IMR-90 (cell line): ENCODE results near the gene CCDC107. TPM values are rescaled to one million over a fixed set of nuclear protein-coding genes. Genes with fewer than 3 reads are reported as not detected.

ENCODE experiments used
- ATAC-seq: fragments of 200-7000 bp; cut with Tn5 transposase; 2 replicates; pipeline ENCODE4 v1.9.1; 2020; ENCODE audit warnings: low read depth, mild to moderate bottlenecking, moderate library complexity
- BruUV-seq: library from RNA; stranded (reverse); fragments of 400-500 nt; replicated peaks from 2 replicates; lab custom pipeline; 2021; lab: Mats Ljungman, UMichigan
- CTCF ChIA-PET: fragments of 300-600 bp; formaldehyde crosslinking; extraction: SDS; loops from one replicate; lab custom pipeline; 2021; ENCODE audit warnings: antibody characterized with exemption; lab: Yijun Ruan, JAX
- POLR2A ChIA-PET: fragments of 300-600 bp; sonication (Branson Sonifier 250); formaldehyde crosslinking; loops from one replicate; lab custom pipeline; 2022; ENCODE audit warnings: antibody characterized with exemption; ENCODE audit not compliant: unreplicated experiment; lab: Charles Lee
- DNase-seq: peaks from one replicate; pipeline ENCODE4 v3.0.0; 2013
- H2AFZ ChIP-seq: replicated peaks from 2 replicates; pipeline ENCODE3; 2013; ENCODE audit warnings: low read length, mild to moderate bottlenecking; ENCODE audit not compliant: poor library complexity
- H2AK5ac ChIP-seq: 2 replicates; pipeline ENCODE4 v1.6.1; 2013; ENCODE audit warnings: low read depth, low read length, inconsistent platforms
- H2AK9ac ChIP-seq: replicated peaks from 2 replicates; pipeline ENCODE3; 2013; ENCODE audit warnings: mild to moderate bottlenecking, low read depth, low read length, moderate library complexity; ENCODE audit not compliant: poor library complexity
- H2BK120ac ChIP-seq: 2 replicates; pipeline ENCODE4 v1.6.1; 2013; ENCODE audit warnings: low read depth, low read length, inconsistent platforms
- H2BK15ac ChIP-seq: 3 replicates; pipeline ENCODE4 v1.6.1; 2013; ENCODE audit warnings: low read depth, low read length, inconsistent platforms
- H2BK20ac ChIP-seq: 2 replicates; pipeline ENCODE4 v1.6.1; 2013; ENCODE audit warnings: low read depth, mild to moderate bottlenecking, inconsistent platforms, low read length, moderate library complexity
- H2BK5ac ChIP-seq: 2 replicates; pipeline ENCODE4 v1.6.1; 2013; ENCODE audit warnings: mild to moderate bottlenecking, low read depth, low read length, inconsistent platforms; ENCODE audit not compliant: poor library complexity, severe bottlenecking
- H3K14ac ChIP-seq: replicated peaks from 2 replicates; pipeline ENCODE4 v1.6.1; 2013; ENCODE audit warnings: low read depth, low read length, inconsistent platforms
- H3K18ac ChIP-seq: 2 replicates; pipeline ENCODE4 v1.6.1; 2013; ENCODE audit warnings: low read depth, low read length, control low read depth
- H3K23ac ChIP-seq: 2 replicates; pipeline ENCODE4 v1.6.1; 2013; ENCODE audit warnings: low read depth, low read length, inconsistent platforms
- H3K27ac ChIP-seq: 2 replicates; pipeline ENCODE4 v1.5.1; 2013; ENCODE audit warnings: mild to moderate bottlenecking, control low read depth, low read length; ENCODE audit not compliant: insufficient read depth
- H3K27me3 ChIP-seq: 2 replicates; pipeline ENCODE4 v1.6.1; 2013; ENCODE audit warnings: low read length; ENCODE audit not compliant: control insufficient read depth, insufficient read depth
- H3K36me3 ChIP-seq: 2 replicates; pipeline ENCODE4 v1.6.1; 2013; ENCODE audit warnings: low read length, mixed read lengths; ENCODE audit not compliant: control insufficient read depth, insufficient read depth
- H3K4ac ChIP-seq: 2 replicates; pipeline ENCODE4 v1.6.1; 2013; ENCODE audit warnings: low read depth, low read length, inconsistent platforms
- H3K4me1 ChIP-seq: 2 replicates; pipeline ENCODE4 v1.6.1; 2013; ENCODE audit warnings: low read length, mixed read lengths; ENCODE audit not compliant: control insufficient read depth, insufficient read depth
- H3K4me2 ChIP-seq: 2 replicates; pipeline ENCODE4 v1.6.1; 2013; ENCODE audit warnings: low read depth, mild to moderate bottlenecking, control low read depth, low read length, moderate library complexity
- H3K4me3 ChIP-seq: 2 replicates; pipeline ENCODE4 v1.5.1; 2013; ENCODE audit warnings: low read depth, mild to moderate bottlenecking, control low read depth, low read length, moderate library complexity; ENCODE audit not compliant: insufficient read depth
- H3K56ac ChIP-seq: 2 replicates; pipeline ENCODE4 v1.6.1; 2013; ENCODE audit warnings: low read length, inconsistent platforms; ENCODE audit not compliant: insufficient read depth; ENCODE audit errors: extremely low read depth
- H3K79me1 ChIP-seq, 2 experiments: 2 replicates each; pipeline ENCODE4 v1.6.1; 2013; ENCODE audit warnings: low read length in 2 of 2, inconsistent platforms in 1 of 2, low read depth in 1 of 2
- H3K9ac ChIP-seq: 2 replicates; pipeline ENCODE4 v1.6.1; 2013; ENCODE audit warnings: low read depth, low read length, control low read depth
- H3K9me1 ChIP-seq: 2 replicates; pipeline ENCODE4 v1.6.1; 2013; ENCODE audit warnings: low read length, inconsistent platforms; ENCODE audit not compliant: insufficient read depth
- H3K9me3 ChIP-seq: 2 replicates; pipeline ENCODE4 v1.6.1; 2013; ENCODE audit warnings: low read length; ENCODE audit not compliant: control insufficient read depth, insufficient read depth
- H4K20me1 ChIP-seq: 2 replicates; pipeline ENCODE4 v1.6.1; 2013; ENCODE audit warnings: low read length, inconsistent platforms; ENCODE audit not compliant: insufficient read depth
- H4K5ac ChIP-seq: 2 replicates; pipeline ENCODE4 v1.6.1; 2013; ENCODE audit warnings: mild to moderate bottlenecking, low read depth, low read length, control low read depth
- H4K8ac ChIP-seq, 2 experiments: 2 replicates each; pipeline ENCODE4 v1.6.1; 2013; ENCODE audit warnings: low read depth in 2 of 2, low read length in 2 of 2, control low read depth in 1 of 2, inconsistent platforms in 1 of 2
- H4K91ac ChIP-seq: 2 replicates; pipeline ENCODE4 v1.6.1; 2013; ENCODE audit warnings: low read depth, low read length, inconsistent platforms; ENCODE audit not compliant: insufficient read depth
- BHLHE40 ChIP-seq: fragments of 150-350 bp; IDR thresholded peaks from 2 replicates; pipeline ENCODE4 v1.6.1; 2016; ENCODE audit warnings: mild to moderate bottlenecking, low read depth, low read length
- CEBPB ChIP-seq: IDR thresholded peaks from 2 replicates; pipeline ENCODE4 v1.6.1; 2012; ENCODE audit warnings: low read depth, low read length, improper control_type of control experiment
- CHD1 ChIP-seq: IDR thresholded peaks from 2 replicates; pipeline ENCODE4 v1.6.1; 2012; ENCODE audit warnings: low read depth, low read length, improper control_type of control experiment
- ELK1 ChIP-seq: fragments of 150-350 bp; IDR thresholded peaks from 2 replicates; pipeline ENCODE4 v1.6.1; 2016; ENCODE audit warnings: low read depth, mild to moderate bottlenecking, low read length, moderate library complexity, borderline replicate concordance
- FOS ChIP-seq: fragments of 150-350 bp; IDR thresholded peaks from 2 replicates; pipeline ENCODE4 v1.6.1; 2016; ENCODE audit warnings: low read depth, low read length
- MAFK ChIP-seq: IDR thresholded peaks from 2 replicates; pipeline ENCODE4 v1.6.1; 2012; ENCODE audit warnings: low read depth, low read length, improper control_type of control experiment
- MAZ ChIP-seq: IDR thresholded peaks from 2 replicates; pipeline ENCODE4 v1.6.1; 2012; ENCODE audit warnings: low read depth, mild to moderate bottlenecking, low read length, improper control_type of control experiment, moderate library complexity, borderline replicate concordance
- MXI1 ChIP-seq: IDR thresholded peaks from 2 replicates; pipeline ENCODE4 v1.6.1; 2012; ENCODE audit warnings: low read depth, mild to moderate bottlenecking, low read length, moderate library complexity, borderline replicate concordance
- NFE2L2 ChIP-seq: fragments of 150-350 bp; IDR thresholded peaks from 2 replicates; pipeline ENCODE4 v1.6.1; 2016; ENCODE audit warnings: low read depth, mild to moderate bottlenecking, low read length
- POLR2A ChIP-seq: IDR thresholded peaks from 2 replicates; pipeline ENCODE4 v1.6.1; 2012; ENCODE audit warnings: mild to moderate bottlenecking, low read depth, low read length
- RAD21 ChIP-seq: IDR thresholded peaks from 2 replicates; pipeline ENCODE4 v1.6.1; 2012; ENCODE audit warnings: low read length, improper control_type of control experiment
- RCOR1 ChIP-seq: IDR thresholded peaks from 2 replicates; pipeline ENCODE4 v1.6.1; 2012; ENCODE audit warnings: mild to moderate bottlenecking, low read length, improper control_type of control experiment; ENCODE audit not compliant: insufficient replicate concordance
- RFX5 ChIP-seq: IDR thresholded peaks from 2 replicates; pipeline ENCODE4 v1.8.0; 2012; ENCODE audit warnings: low read depth, mild to moderate bottlenecking, low read length, moderate library complexity
- SMC3 ChIP-seq: fragments of 150-350 bp; IDR thresholded peaks from 2 replicates; pipeline ENCODE4 v1.6.1; 2016; ENCODE audit warnings: low read depth, mild to moderate bottlenecking, antibody characterized with exemption, low read length, moderate library complexity
- dilution Hi-C: fragments of 300-500 bp; cut with HindIII; formaldehyde crosslinking; loops from one replicate; pipeline ENCODE4 v1.14.3; 2018; ENCODE audit warnings: low sequenced_read_pairs; ENCODE audit not compliant: unreplicated experiment
- in situ Hi-C: fragments of 300-500 bp; cut with MboI; formaldehyde crosslinking; loops from 3 replicates; pipeline ENCODE4 v1.14.3; 2019; ENCODE audit warnings: low sequenced_read_pairs, inconsistent platforms, mixed read lengths
- intact Hi-C: fragments of 100-400 bp; cut with micrococcal nuclease; formaldehyde crosslinking; loops from 2 replicates; pipeline ENCODE4 v1.10.0; 2022
- polyA plus RNA-seq, 3 experiments: library from polyadenylated mRNA; depleted of rRNA; stranded (reverse); fragments of >200 nt; gene quantifications; 2 replicates each; pipeline ENCODE4 v1.2.3, GENCODE V29; 2012; ENCODE audit warnings: low replicate concordance in 1 of 3
- total RNA-seq: library from RNA; depleted of rRNA; stranded (reverse); fragments of >200 nt; gene quantifications from 2 replicates; pipeline ENCODE4 v1.2.3, GENCODE V29; 2012
- TF ChIP-seq, protein P1 (sequence below): fragments of 150-350 bp; IDR thresholded peaks from 2 replicates; pipeline ENCODE4 v1.6.1; 2017; ENCODE audit warnings: mild to moderate bottlenecking, antibody characterized with exemption, low read length, low read depth
- TF ChIP-seq, protein P2 (sequence below): conservative IDR thresholded peaks from 2 replicates; pipeline ENCODE4 v1.5.1; 2012; ENCODE audit warnings: mild to moderate bottlenecking, low read depth, low read length, improper control_type of control experiment

CCDC107 gene
- total and polyA plus RNA-seq, 2 of the 4 experiments (the other 2 are of a cell fraction) = 6.8 to 21.1 TPM

DNA sequence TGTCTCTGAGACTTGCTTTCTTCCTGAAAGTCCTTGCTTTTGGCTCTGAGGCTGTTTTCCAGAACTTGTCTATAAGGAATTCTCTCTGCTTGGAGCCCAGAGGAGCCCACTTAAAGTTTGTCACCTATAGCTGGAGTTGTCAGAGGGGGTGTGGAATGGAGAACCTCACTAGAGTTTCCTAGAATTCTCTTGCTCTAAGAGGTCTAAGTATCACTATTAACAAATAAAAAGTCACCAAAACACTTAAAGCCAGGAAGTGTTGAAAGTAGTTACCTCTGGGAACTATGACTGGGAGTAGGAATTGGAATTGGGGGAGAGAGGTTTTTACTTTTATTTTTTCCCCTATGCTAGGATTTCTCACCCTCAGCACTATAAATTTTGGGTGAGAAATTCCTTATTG, 22.4 kb upstream of the CCDC107 start:
- Histone ChIP-seq H2BK20ac (no peak overlapping the region), H3K4ac (no peak overlapping the region), H3K23ac (no peak overlapping the region), H3K4me1 (no peaks in the 10 kb centered on the region), H2AK9ac (no peak overlapping the region), H2BK5ac (no peak overlapping the region), H3K9ac (no peak overlapping the region), H3K56ac (no peak overlapping the region), H3K79me1 (no peaks in the 10 kb centered on the region), H3K36me3 (no peaks in the 10 kb centered on the region), H2AK5ac (no peak overlapping the region), H4K91ac (no peak overlapping the region), H4K8ac (no peak overlapping the region), H3K4me2 (no peak overlapping the region), H3K14ac (no peak overlapping the region), H3K9me1 (no peaks in the 10 kb centered on the region), H4K5ac (no peak overlapping the region), H2BK120ac (no peak overlapping the region), H2AFZ (no peak overlapping the region), H3K4me3 (no peak overlapping the region), H3K27me3 (no peaks in the 10 kb centered on the region; the same call in 1 of the 2 replicates), H4K20me1 (no peaks in the 10 kb centered on the region), H3K27ac (no peak overlapping the region), H3K18ac (no peak overlapping the region), H2BK15ac (no peak overlapping the region), H3K9me3 (no peaks in the 10 kb centered on the region)
- no peak for ATAC-seq
- ChIA-PET CTCF (interaction anchor here (0.7 kb wide), 1 partner anchor 114 kb away, joined by 3 read pairs; no protein-coding TSS in a partner anchor), POLR2A (no interaction called here)
- intact Hi-C loops = no loop called here
- TF ChIP-seq MXI1 (no peak), SMC3 (no peak), ELK1 (no peak), MAFK (no peak), CHD1 (no peak), MAZ (no peak), BHLHE40 (no peak), POLR2A (no peak), FOS (no peak), RFX5 (no peak), RAD21 (no peak), RCOR1 (no peak), CEBPB (no peak), NFE2L2 (no peak)
- TF ChIP-seq, protein P1, sequence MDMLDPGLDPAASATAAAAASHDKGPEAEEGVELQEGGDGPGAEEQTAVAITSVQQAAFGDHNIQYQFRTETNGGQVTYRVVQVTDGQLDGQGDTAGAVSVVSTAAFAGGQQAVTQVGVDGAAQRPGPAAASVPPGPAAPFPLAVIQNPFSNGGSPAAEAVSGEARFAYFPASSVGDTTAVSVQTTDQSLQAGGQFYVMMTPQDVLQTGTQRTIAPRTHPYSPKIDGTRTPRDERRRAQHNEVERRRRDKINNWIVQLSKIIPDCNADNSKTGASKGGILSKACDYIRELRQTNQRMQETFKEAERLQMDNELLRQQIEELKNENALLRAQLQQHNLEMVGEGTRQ = no peak
- TF ChIP-seq, protein P2, sequence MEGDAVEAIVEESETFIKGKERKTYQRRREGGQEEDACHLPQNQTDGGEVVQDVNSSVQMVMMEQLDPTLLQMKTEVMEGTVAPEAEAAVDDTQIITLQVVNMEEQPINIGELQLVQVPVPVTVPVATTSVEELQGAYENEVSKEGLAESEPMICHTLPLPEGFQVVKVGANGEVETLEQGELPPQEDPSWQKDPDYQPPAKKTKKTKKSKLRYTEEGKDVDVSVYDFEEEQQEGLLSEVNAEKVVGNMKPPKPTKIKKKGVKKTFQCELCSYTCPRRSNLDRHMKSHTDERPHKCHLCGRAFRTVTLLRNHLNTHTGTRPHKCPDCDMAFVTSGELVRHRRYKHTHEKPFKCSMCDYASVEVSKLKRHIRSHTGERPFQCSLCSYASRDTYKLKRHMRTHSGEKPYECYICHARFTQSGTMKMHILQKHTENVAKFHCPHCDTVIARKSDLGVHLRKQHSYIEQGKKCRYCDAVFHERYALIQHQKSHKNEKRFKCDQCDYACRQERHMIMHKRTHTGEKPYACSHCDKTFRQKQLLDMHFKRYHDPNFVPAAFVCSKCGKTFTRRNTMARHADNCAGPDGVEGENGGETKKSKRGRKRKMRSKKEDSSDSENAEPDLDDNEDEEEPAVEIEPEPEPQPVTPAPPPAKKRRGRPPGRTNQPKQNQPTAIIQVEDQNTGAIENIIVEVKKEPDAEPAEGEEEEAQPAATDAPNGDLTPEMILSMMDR = no peak
- no TSS peak for BruUV-seq
- dilution Hi-C loops = no loop called here
- in situ Hi-C loops = no loop called here
- no peak for DNase-seq
